ENCODE results near the gene BAHD1. TPM values are rescaled to one million over a fixed set of nuclear protein-coding genes. Genes with fewer than 3 reads are reported as not detected.

Gene BAHD1
- total and polyA plus RNA-seq, 12 donors, result 13.2 to 58.8 (median 31.3) TPM

GRCh38 chr15:40486066-40486770, 45.5 kb downstream of the BAHD1 start:
- peak in 1 of 7 donors; percentile 27 for DNase-seq
- TF ChIP-seq CTCF (IDR thresholded peaks at IDR 0.05) (no peak), POLR2A (IDR thresholded peaks at IDR 0.05) (no peak)
- Histone ChIP-seq H3K9me3 (replicated peaks in 1 of 3) (no peaks in the 10 kb centered on the region), H3K4me1 (replicated peaks in 1 of 2) (no peaks in the 10 kb centered on the region), H3K27ac (no peak overlapping the region), H3K4me3 (no peak overlapping the region), H3K27me3 (no peaks in the 10 kb centered on the region), H3K36me3 (replicated peaks in 1 of 2) (no peaks in the 10 kb centered on the region)
- intact Hi-C loops (cut with DNase I), result no loop called here
- WGBS, 4 donors, result 80 to 89% (median 86%) methylated on average over 34 to 36 of the region's 36 CpGs

DNA sequence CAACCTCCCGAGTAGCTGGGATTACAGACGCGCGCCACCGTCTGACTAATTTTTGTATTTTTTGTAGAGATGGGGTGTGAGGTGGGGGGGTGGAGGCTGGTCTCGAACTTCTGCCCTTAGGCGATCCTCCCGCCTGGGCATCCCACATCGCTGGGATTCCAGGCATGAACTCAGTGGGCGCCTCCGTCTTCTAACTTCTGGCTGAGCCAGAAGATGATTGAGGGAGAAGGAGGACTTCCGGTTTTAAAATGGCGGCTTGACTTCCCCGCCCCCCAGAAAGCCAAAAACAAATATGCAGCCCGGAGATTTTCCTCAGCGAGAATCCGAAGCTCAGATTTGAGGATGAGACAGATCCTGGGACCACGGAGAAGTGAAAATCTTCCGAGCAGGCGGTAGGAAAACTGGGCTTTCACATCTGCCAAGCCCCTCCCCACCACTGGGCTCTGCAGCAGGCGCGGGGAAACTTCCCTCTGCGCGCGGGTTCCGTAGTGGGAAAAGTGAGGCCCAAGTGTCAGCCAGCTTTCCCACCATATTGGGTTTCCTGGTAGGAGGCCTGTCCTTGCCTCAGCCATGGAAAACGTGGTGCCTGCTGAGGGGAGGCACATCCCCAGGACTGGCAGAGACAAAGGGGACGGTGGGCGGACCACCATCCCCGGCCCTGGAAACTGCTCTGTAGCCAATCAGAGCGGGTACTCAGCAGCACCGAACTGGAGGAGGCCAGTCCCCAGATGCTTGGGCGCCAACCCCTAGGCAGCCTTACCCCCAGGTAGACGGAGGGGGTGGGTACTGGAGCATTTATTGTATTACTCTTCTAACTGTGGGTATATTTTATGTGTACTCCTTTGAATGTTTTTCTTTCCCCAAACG, 47.3 kb downstream of the BAHD1 start:
- 84 to 93% (median 88%) methylated on average over 28 to 35 of the region's 35 CpGs for whole genome bisulfite sequencing, 4 donors

DNA sequence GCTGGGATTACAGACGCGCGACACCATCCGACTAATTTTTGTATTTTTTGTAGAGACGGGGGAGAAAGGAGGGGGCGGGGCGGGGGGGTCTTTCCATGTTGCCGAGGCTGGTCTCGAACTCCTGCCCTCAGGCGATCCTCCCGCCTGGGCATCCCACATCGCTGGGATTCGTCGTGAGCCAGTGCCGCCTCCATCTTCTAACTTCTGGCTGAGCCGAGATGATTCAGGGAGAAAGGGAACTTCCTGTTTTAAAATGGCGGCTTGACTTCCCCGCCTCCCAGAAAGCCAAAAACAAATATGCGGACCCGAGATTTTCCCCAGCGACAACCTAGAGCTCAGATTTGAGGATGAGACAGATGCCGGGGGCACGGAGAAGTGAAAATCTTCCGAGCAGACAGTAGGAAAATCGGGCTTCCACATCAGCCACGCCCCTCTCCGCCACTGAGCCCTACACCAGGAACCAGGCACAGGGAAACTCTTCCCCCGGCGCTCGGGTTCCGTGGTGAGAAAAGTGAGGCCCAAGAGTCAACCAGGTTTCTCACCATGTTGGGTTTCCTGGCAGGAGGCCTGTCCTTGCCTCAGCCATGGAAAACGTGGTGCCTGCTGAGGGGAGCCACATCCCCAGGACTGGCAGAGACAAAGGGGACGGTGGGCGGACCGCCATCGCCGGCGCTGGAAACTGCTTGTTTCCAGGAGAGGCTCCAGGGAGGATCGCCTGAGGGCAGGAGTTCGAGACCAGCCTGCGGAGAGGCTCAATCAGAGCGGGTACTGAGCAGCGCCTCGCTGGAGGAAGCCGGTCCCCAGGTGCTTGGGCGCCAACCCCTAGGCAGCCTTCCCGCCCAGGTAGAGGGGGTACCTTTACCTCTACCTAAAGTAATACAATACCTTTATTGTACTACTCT, 48.8 kb downstream of the BAHD1 start:
- DNase-seq, result peak in 1 of 7 donors; percentile 43
- TF ChIP-seq POLR2A (IDR thresholded peaks at IDR 0.05), result no peak
- no peak for TF ChIP-seq CTCF (IDR thresholded peaks at IDR 0.05)
- Histone ChIP-seq H3K27me3 (no peaks in the 10 kb centered on the region), H3K9me3 (replicated peaks in 1 of 3) (no peaks in the 10 kb centered on the region), H3K4me1 (replicated peaks in 1 of 2) (no peaks in the 10 kb centered on the region), H3K27ac (no peak overlapping the region), H3K4me3 (no peak overlapping the region), H3K36me3 (replicated peaks in 1 of 2) (no peaks in the 10 kb centered on the region)
- WGBS, 4 donors, result 84 to 93% (median 85%) methylated on average over 31 to 47 of the region's 47 CpGs
- intact Hi-C loops (cut with DNase I), result no loop called here

More for the DNA sequence above, 47.3 kb downstream of the BAHD1 start:
- peak in 1 of 7 donors; percentile 25 for DNase-seq
- Histone ChIP-seq H3K9me3 (replicated peaks in 1 of 3) (no peaks in the 10 kb centered on the region), H3K27me3 (no peaks in the 10 kb centered on the region), H3K36me3 (replicated peaks in 1 of 2) (no peaks in the 10 kb centered on the region), H3K4me3 (no peak overlapping the region), H3K27ac (no peak overlapping the region), H3K4me1 (replicated peaks in 1 of 2) (no peaks in the 10 kb centered on the region)
- intact Hi-C loops (cut with DNase I), result no loop called here
- no peak for TF ChIP-seq POLR2A (IDR thresholded peaks at IDR 0.05)
- TF ChIP-seq CTCF (IDR thresholded peaks at IDR 0.05), result no peak

All from adrenal gland (tissue), 12 donors.